NCI-H69 (cell line): Measurements from ENCODE around the gene SCN5A.

Experiments used
- DNase-seq: peaks from one replicate; lab custom pipeline; 2025; lab: John Stamatoyannopoulos, UW

Gene SCN5A

GRCh38 chr3:38601956-38602550 is 47.4 kb downstream of the SCN5A start:
- no peak for DNase-seq

GRCh38 chr3:38600551-38600950 is 48.9 kb downstream of the SCN5A start:
- DNase-seq = no peak

- DNase-seq = no peak
These were observed 49.6 kb downstream of the SCN5A start for GRCh38 chr3:38599886-38600285.

GRCh38 chr3:38598791-38599190 is 50.7 kb downstream of the SCN5A start:
- no peak for DNase-seq

GRCh38 chr3:38597502-38598060 is 51.9 kb downstream of the SCN5A start:
- no peak for DNase-seq

- DNase-seq = no peak
These were observed 54.1 kb downstream of the SCN5A start for GRCh38 chr3:38595393-38595792.

GRCh38 chr3:38590521-38590920 is 59.0 kb downstream of the SCN5A start:
- DNase-seq = no peak

- no peak for DNase-seq
These were observed 60.2 kb downstream of the SCN5A start for GRCh38 chr3:38588995-38589937.

- DNase-seq = no peak
These were observed 61.0 kb downstream of the SCN5A start for GRCh38 chr3:38588371-38588971.

GRCh38 chr3:38587548-38588131 is 61.8 kb downstream of the SCN5A start:
- no peak for DNase-seq

GRCh38 chr3:38586546-38587520 is 62.7 kb downstream of the SCN5A start:
- DNase-seq = no peak

- no peak for DNase-seq
These were observed 63.6 kb downstream of the SCN5A start for GRCh38 chr3:38585791-38586420.

GRCh38 chr3:38583688-38584087 is 65.8 kb downstream of the SCN5A start:
- no peak for DNase-seq

- peak; percentile 49 for DNase-seq
These were observed 66.4 kb downstream of the SCN5A start for GRCh38 chr3:38582941-38583645.

GRCh38 chr3:38582316-38582715 is 67.2 kb downstream of the SCN5A start:
- no peak for DNase-seq

- no peak for DNase-seq
These were observed 67.7 kb downstream of the SCN5A start for GRCh38 chr3:38581774-38582173.

GRCh38 chr3:38580450-38581382 is 68.8 kb downstream of the SCN5A start:
- no peak for DNase-seq

- DNase-seq = no peak
These were observed 69.7 kb downstream of the SCN5A start for GRCh38 chr3:38579551-38580449.
